Spleen (tissue), 11 donors: ENCODE results near the gene UGT1A3. TPM values are rescaled to one million over a fixed set of nuclear protein-coding genes. Genes with fewer than 3 reads are reported as not detected.

Experiments
- DNase-seq: peaks from one replicate; pipeline ENCODE4 v3.0.0-alpha.2; 2020
- H3K27ac ChIP-seq, 8 donors: fragments of 200-600 bp; sonication (generic) in 7 of 8; 1 replicate in 4 of 8; 2 replicates in 4 of 8; pipeline versions ENCODE4 v1.5.0 to v1.8.0; 2016 to 2021; ENCODE audit warnings: inconsistent platforms in 4 of 8, mild to moderate bottlenecking in 4 of 8, moderate library complexity in 1 of 8
- H3K27me3 ChIP-seq, 7 donors: fragments of 200-600 bp; sonication (generic) in 6 of 7; replicated peaks in 1 of 7; 1 replicate in 4 of 7; 2 replicates in 3 of 7; pipeline versions ENCODE4 v1.5.0 to v1.8.0; 2016 to 2021; ENCODE audit warnings: inconsistent platforms in 3 of 7, mild to moderate bottlenecking in 1 of 7
- H3K36me3 ChIP-seq, 6 donors: fragments of 200-600 bp; sonication (generic) in 5 of 6; 1 replicate in 4 of 6; 2 replicates in 2 of 6; pipeline versions ENCODE4 v1.5.0 to v1.8.0; 2016 to 2021; ENCODE audit warnings: inconsistent platforms in 2 of 6
- H3K4me1 ChIP-seq, 6 donors: fragments of 200-600 bp; sonication (generic) in 5 of 6; 1 replicate in 3 of 6; 2 replicates in 3 of 6; pipeline versions ENCODE4 v1.5.0 to v1.8.0; 2016 to 2021; ENCODE audit warnings: inconsistent platforms in 3 of 6
- H3K4me3 ChIP-seq, 8 donors: fragments of 200-600 bp; sonication (generic) in 7 of 8; 1 replicate in 4 of 8; 2 replicates in 4 of 8; pipeline versions ENCODE4 v1.5.0 to v1.8.0; 2016 to 2021; ENCODE audit warnings: inconsistent platforms in 4 of 8, mild to moderate bottlenecking in 4 of 8, moderate library complexity in 2 of 8
- H3K9me3 ChIP-seq, 8 donors: fragments of 200-600 bp; sonication (generic) in 7 of 8; 1 replicate in 4 of 8; 2 replicates in 4 of 8; pipeline versions ENCODE4 v1.5.0 to v1.8.0; 2016 to 2021; ENCODE audit warnings: inconsistent platforms in 4 of 8
- CTCF ChIP-seq, 11 experiments: fragments of 200-600 bp in 7 of 11; fragments of 450-650 bp in 4 of 11; sonication (generic) in 4 of 11; IDR thresholded peaks in 8 of 11; conservative IDR thresholded peaks in 3 of 11; 1 replicate in 7 of 11; 2 replicates in 4 of 11; pipeline versions ENCODE4 v1.4.0 to v1.8.0; 2016 to 2021; ENCODE audit warnings: antibody characterized with exemption in 11 of 11, inconsistent platforms in 4 of 11, mild to moderate bottlenecking in 1 of 11
- POLR2A ChIP-seq, 3 donors: fragments of 450-650 bp; IDR thresholded peaks; one replicate each; pipeline ENCODE4 v1.5.1; 2017; ENCODE audit warnings: antibody characterized with exemption in 3 of 3, mild to moderate bottlenecking in 1 of 3
- POLR2AphosphoS5 ChIP-seq, 3 donors: sonication (generic); formaldehyde crosslinking; IDR thresholded peaks; one replicate each; pipeline ENCODE4 v1.5.1; 2017; ENCODE audit warnings: antibody characterized with exemption in 3 of 3
- WGBS, 5 donors: extraction: QIAGEN DNeasy Blood & Tissue Kit in 3 of 5; methylation state at CpG; one replicate each; pipeline versions ENCODE4 v1.1.5 to v1.1.7; 2013 to 2018; 5-methylcytosine and 5-hydroxymethylcytosine counted together
- intact Hi-C: fragments of 100-400 bp; cut with DNase I; formaldehyde crosslinking; loops from one replicate; pipeline ENCODE4 v1.15.0; 2023; ENCODE audit warnings: low total_unique reads
- polyA plus RNA-seq, 3 donors: library from polyadenylated mRNA; stranded (reverse); fragments of 200-250 nt; gene quantifications; one replicate each; pipeline ENCODE4 v1.2.1, GENCODE V29; 2013
- total RNA-seq, 7 donors: library from RNA; depleted of rRNA in 3 of 7; stranded (reverse); fragments of >200 nt in 3 of 7; fragmentation: NEBNext Ultra II Directional in 4 of 7; extraction: Animal tissue kit (Norgen Biotek cat#: 25700) in 4 of 7; gene quantifications; one replicate each; pipeline versions ENCODE4 v1.1.0 to v1.2.1, GENCODE V29; 2016 to 2021
- donor health status: healthy with polysubstance abuse.
- donor health status: DM: no; HTN: no; CAD: no; lungs with moderate emphysema.
- donor health status: DM: no; HTN: no; CAD: no.
- donor health status: Bipolar disorder and iron deficiency.
- donor health status: healthy.
- donor health status: DM: no; HTN: no; CAD: no.
- donor health status: DM: yes; HTN: yes; CAD: no.

The UGT1A3 gene
- total and polyA plus RNA-seq, 10 donors = not detected

- WGBS, 5 donors = 66 to 78% (median 76%) methylated on average over 7 of the region's 7 CpGs
- Histone ChIP-seq H3K27ac (no peak overlapping the region), H3K9me3 (no peaks in the 10 kb centered on the region), H3K27me3 (peaks cover 0 to 29% (median 0%) of the 10 kb centered on the region in 7 donors), H3K4me3 (no peak overlapping the region), H3K4me1 (no peaks in the 10 kb centered on the region), H3K36me3 (no peaks in the 10 kb centered on the region)
- no peak for DNase-seq
- TF ChIP-seq POLR2AphosphoS5 (IDR thresholded peaks at IDR 0.05) (no peak), POLR2A (IDR thresholded peaks at IDR 0.05) (no peak), CTCF (IDR thresholded peaks at IDR 0.05 in 8 of 11, conservative IDR thresholded peaks at IDR 0.05 in 3 of 11) (no peak)
- intact Hi-C loops = no loop called here
Measured at GRCh38 chr2:233764264-233764663, 35.4 kb downstream of the UGT1A3 start.

GRCh38 chr2:233764761-233765160 lies 35.9 kb downstream of the UGT1A3 start:
- TF ChIP-seq POLR2A (IDR thresholded peaks at IDR 0.05) (no peak), CTCF (IDR thresholded peaks at IDR 0.05 in 8 of 11, conservative IDR thresholded peaks at IDR 0.05 in 3 of 11) (no peak), POLR2AphosphoS5 (IDR thresholded peaks at IDR 0.05) (no peak)

GRCh38 chr2:233766416-233766815 lies 37.6 kb downstream of the UGT1A3 start:
- WGBS, 5 donors = 74 to 81% (median 80%) methylated on average over 4 of the region's 4 CpGs
- intact Hi-C loops = no loop called here
- H3K27me3 ChIP-seq = peaks cover 0 to 29% (median 0%) of the 10 kb centered on the region in 7 donors
- H3K4me3 ChIP-seq = no peak overlapping the region
- DNase-seq = no peak
- no peaks in the 10 kb centered on the region for H3K36me3 ChIP-seq
- H3K27ac ChIP-seq = no peak overlapping the region
- H3K9me3 ChIP-seq = no peaks in the 10 kb centered on the region
- TF ChIP-seq POLR2AphosphoS5 (IDR thresholded peaks at IDR 0.05) = no peak
- no peak for TF ChIP-seq CTCF (IDR thresholded peaks at IDR 0.05 in 8 of 11, conservative IDR thresholded peaks at IDR 0.05 in 3 of 11)
- TF ChIP-seq POLR2A (IDR thresholded peaks at IDR 0.05) = no peak
- H3K4me1 ChIP-seq = no peaks in the 10 kb centered on the region

More at GRCh38 chr2:233764761-233765160, 35.9 kb downstream of the UGT1A3 start:
- no peak overlapping the region for H3K27ac ChIP-seq
- H3K4me1 ChIP-seq = no peaks in the 10 kb centered on the region
- no peaks in the 10 kb centered on the region for H3K9me3 ChIP-seq
- WGBS, 5 donors = 39 to 65% (median 53%) methylated on average over 3 of the region's 3 CpGs
- intact Hi-C loops = no loop called here
- no peaks in the 10 kb centered on the region for H3K36me3 ChIP-seq
- no peak overlapping the region for H3K4me3 ChIP-seq
- H3K27me3 ChIP-seq = peaks cover 0 to 29% (median 0%) of the 10 kb centered on the region in 7 donors
- DNase-seq = no peak

- H3K4me1 ChIP-seq = no peaks in the 10 kb centered on the region
- no peaks in the 10 kb centered on the region for H3K36me3 ChIP-seq
- intact Hi-C loops = no loop called here
- 73 to 82% (median 76%) methylated on average over 4 of the region's 4 CpGs for whole genome bisulfite sequencing, 5 donors
- H3K9me3 ChIP-seq = no peaks in the 10 kb centered on the region
- H3K27ac ChIP-seq = no peak overlapping the region
- no peak overlapping the region for H3K4me3 ChIP-seq
- no peak for TF ChIP-seq POLR2AphosphoS5 (IDR thresholded peaks at IDR 0.05)
- no peak for TF ChIP-seq CTCF (IDR thresholded peaks at IDR 0.05 in 8 of 11, conservative IDR thresholded peaks at IDR 0.05 in 3 of 11)
- TF ChIP-seq POLR2A (IDR thresholded peaks at IDR 0.05) = no peak
- DNase-seq = no peak
- peaks cover 0 to 29% (median 0%) of the 10 kb centered on the region in 7 donors for H3K27me3 ChIP-seq
Measured at GRCh38 chr2:233768076-233768475, 39.2 kb downstream of the UGT1A3 start.
